Endothelial cell (in vitro differentiated cells): ENCODE measurements around the gene TRPM3. TPM values are rescaled to one million over a fixed set of nuclear protein-coding genes. Genes with fewer than 3 reads are reported as not detected.

Experiments used
- DNase-seq: peaks from one replicate; pipeline ENCODE4 v3.0.0; 2021; ENCODE audit warnings: low spot score
- H3K27ac Mint-ChIP-seq: one replicate; pipeline ENCODE4 v1.8.0; 2021; ENCODE audit warnings: mixed read lengths, inconsistent platforms; ENCODE audit not compliant: unreplicated experiment
- H3K27me3 Mint-ChIP-seq: one replicate; pipeline ENCODE4 v1.8.0; 2021; ENCODE audit warnings: mild to moderate bottlenecking, moderate library complexity, mixed read lengths, inconsistent platforms; ENCODE audit not compliant: unreplicated experiment
- H3K36me3 Mint-ChIP-seq: one replicate; pipeline ENCODE4 v1.8.0; 2021; ENCODE audit warnings: mild to moderate bottlenecking, low read depth, mixed read lengths, inconsistent platforms; ENCODE audit not compliant: unreplicated experiment
- H3K4me1 Mint-ChIP-seq: one replicate; pipeline ENCODE4 v1.8.0; 2021; ENCODE audit warnings: mild to moderate bottlenecking, mixed read lengths, inconsistent platforms; ENCODE audit not compliant: unreplicated experiment
- H3K4me3 Mint-ChIP-seq: one replicate; pipeline ENCODE4 v1.8.0; 2021; ENCODE audit warnings: mild to moderate bottlenecking, mixed read lengths, inconsistent platforms; ENCODE audit not compliant: unreplicated experiment
- H3K9me3 Mint-ChIP-seq: one replicate; pipeline ENCODE4 v1.8.0; 2021; ENCODE audit warnings: mixed read lengths, inconsistent platforms; ENCODE audit not compliant: unreplicated experiment
- CTCF ChIP-seq: fragments of 200-600 bp; sonication (generic); IDR thresholded peaks from one replicate; pipeline ENCODE4 v1.5.0; 2021; ENCODE audit warnings: antibody characterized with exemption; ENCODE audit not compliant: unreplicated experiment
- total RNA-seq: library from RNA; stranded (reverse); fragmentation: NEBNext Ultra II Directional; extraction: Animal tissue kit (Norgen Biotek cat#: 25700); gene quantifications from one replicate; pipeline ENCODE4 v1.2.1, GENCODE V29; 2021; ENCODE audit not compliant: unreplicated experiment

Gene TRPM3
- total RNA-seq, 1 donor from 2014 or later, result 0.54 TPM

GRCh38 chr9:70852711-70853240 is 268.6 kb downstream of the TRPM3 start:
- no peak overlapping the region for H3K4me3 Mint-ChIP-seq
- no peak for DNase-seq
- H3K36me3 Mint-ChIP-seq, result no peaks in the 10 kb centered on the region
- H3K4me1 Mint-ChIP-seq, result no peaks in the 10 kb centered on the region
- no peaks in the 10 kb centered on the region for H3K27me3 Mint-ChIP-seq
- no peaks in the 10 kb centered on the region for H3K9me3 Mint-ChIP-seq
- H3K27ac Mint-ChIP-seq, result no peak overlapping the region
- no peak for TF ChIP-seq CTCF

GRCh38 chr9:70840266-70840665 is 281.2 kb downstream of the TRPM3 start:
- Mint-ChIP-seq H3K27me3 (no peaks in the 10 kb centered on the region), H3K36me3 (no peaks in the 10 kb centered on the region), H3K9me3 (no peaks in the 10 kb centered on the region), H3K27ac (no peak overlapping the region), H3K4me3 (no peak overlapping the region), H3K4me1 (no peaks in the 10 kb centered on the region)
- DNase-seq, result no peak
- no peak for TF ChIP-seq CTCF

GRCh38 chr9:70835323-70835722 is 286.1 kb downstream of the TRPM3 start:
- Mint-ChIP-seq H3K9me3 (no peaks in the 10 kb centered on the region), H3K4me3 (no peak overlapping the region), H3K36me3 (no peaks in the 10 kb centered on the region)

GRCh38 chr9:70832492-70832891 is 288.9 kb downstream of the TRPM3 start:
- Mint-ChIP-seq H3K9me3 (no peaks in the 10 kb centered on the region), H3K27ac (no peak overlapping the region), H3K4me3 (no peak overlapping the region), H3K4me1 (no peaks in the 10 kb centered on the region), H3K36me3 (no peaks in the 10 kb centered on the region), H3K27me3 (no peaks in the 10 kb centered on the region)
- DNase-seq, result no peak
- no peak for TF ChIP-seq CTCF

More at GRCh38 chr9:70835323-70835722, 286.1 kb downstream of the TRPM3 start:
- no peak for DNase-seq
- no peak overlapping the region for H3K27ac Mint-ChIP-seq
- no peaks in the 10 kb centered on the region for H3K4me1 Mint-ChIP-seq
- H3K27me3 Mint-ChIP-seq, result no peaks in the 10 kb centered on the region
- TF ChIP-seq CTCF, result no peak

- H3K4me3 Mint-ChIP-seq, result no peak overlapping the region
- no peaks in the 10 kb centered on the region for H3K9me3 Mint-ChIP-seq
- no peak for DNase-seq
- H3K27ac Mint-ChIP-seq, result no peak overlapping the region
- no peaks in the 10 kb centered on the region for H3K27me3 Mint-ChIP-seq
- no peak for TF ChIP-seq CTCF
- no peaks in the 10 kb centered on the region for H3K4me1 Mint-ChIP-seq
- H3K36me3 Mint-ChIP-seq, result no peaks in the 10 kb centered on the region
Observed at GRCh38 chr9:70830618-70831017, 290.8 kb downstream of the TRPM3 start.
